Anterior cingulate cortex (tissue), 58 donors: Measurements from ENCODE around the gene GZF1.

Source experiments
- DNase-seq, 58 donors: peaks; one replicate each; lab custom pipeline; 2025; lab: John Stamatoyannopoulos, UW

Gene GZF1

GRCh38 chr20:23367770-23368169, 5.8 kb downstream of the GZF1 start:
- DNase-seq: no peak

- no peak for DNase-seq
Observed at GRCh38 chr20:23368316-23369071, 6.5 kb downstream of the GZF1 start.

DNA sequence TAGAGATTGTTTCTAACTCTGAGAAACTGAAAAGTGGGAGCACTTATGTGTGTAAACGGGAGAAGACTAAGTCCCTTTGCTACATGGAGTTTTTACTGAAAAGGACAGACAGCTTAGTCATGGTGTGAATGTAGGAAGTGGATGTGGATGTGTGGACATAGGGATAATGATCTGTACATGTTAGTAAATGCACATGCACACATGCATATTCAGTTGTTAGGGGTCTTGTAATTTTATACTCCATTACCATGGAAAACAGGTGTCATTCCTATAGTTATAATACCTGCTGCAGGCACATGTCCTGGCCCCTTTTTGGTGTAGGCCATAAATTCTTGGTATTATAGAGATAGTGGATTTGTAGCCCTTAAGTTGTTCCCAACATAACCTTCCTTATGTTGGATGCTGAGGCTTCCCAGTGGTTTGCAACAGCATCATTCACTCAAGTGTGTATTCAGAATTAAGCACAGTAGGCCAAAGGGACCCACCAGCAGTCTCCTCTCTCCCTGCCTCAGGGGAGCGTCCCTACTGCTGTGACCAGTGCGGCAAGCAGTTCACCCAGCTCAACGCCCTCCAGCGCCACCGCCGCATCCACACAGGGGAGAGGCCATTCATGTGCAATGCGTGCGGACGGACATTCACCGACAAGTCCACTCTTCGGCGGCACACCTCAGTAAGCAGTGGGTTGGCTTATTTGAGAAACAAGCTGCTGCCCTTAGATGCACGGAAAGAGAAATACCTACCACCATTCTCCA, 7.3 kb downstream of the GZF1 start:
- no peak for DNase-seq

- peak in 1 of 58 donors; percentile 11 for DNase-seq
Observed at GRCh38 chr20:23370274-23370673, 8.3 kb downstream of the GZF1 start.

DNA sequence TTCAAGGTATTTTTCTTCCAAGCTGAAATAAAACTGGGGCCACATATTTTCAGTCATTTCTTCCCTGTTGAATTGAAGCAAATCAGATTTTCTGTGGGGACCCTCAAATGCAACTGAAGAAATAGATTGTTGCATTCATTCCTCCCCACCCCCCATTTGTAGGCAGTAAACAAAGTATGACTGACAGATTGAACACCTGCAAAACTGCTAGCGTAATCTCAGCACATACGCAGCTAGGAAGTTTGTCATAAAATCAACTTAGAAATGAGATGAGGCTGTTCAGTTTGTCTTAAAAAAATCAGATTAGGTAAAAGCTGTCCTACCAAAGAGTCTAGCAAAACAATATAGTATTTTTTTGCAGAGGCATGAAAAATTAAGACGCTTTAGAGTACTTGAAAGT, 8.9 kb downstream of the GZF1 start:
- no peak for DNase-seq

DNA sequence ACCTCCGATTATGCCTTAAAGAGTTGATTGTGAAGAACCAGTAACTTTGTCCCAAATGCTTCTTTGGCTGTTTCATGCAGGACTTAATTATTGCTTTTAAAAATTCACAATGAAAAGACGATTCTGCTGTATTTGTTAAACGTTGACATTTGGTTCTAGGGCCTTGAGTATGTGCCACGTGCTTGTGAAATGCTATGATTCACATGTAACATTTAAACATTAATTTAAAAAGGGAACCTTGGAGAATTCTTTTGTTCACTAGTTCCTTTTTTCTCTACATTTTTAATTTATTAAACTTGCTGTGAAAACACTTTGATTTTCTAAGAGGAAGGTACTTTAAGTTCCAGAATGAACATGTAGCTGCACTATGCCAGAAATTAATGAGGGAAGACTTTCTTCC, 9.5 kb downstream of the GZF1 start:
- no peak for DNase-seq

DNA sequence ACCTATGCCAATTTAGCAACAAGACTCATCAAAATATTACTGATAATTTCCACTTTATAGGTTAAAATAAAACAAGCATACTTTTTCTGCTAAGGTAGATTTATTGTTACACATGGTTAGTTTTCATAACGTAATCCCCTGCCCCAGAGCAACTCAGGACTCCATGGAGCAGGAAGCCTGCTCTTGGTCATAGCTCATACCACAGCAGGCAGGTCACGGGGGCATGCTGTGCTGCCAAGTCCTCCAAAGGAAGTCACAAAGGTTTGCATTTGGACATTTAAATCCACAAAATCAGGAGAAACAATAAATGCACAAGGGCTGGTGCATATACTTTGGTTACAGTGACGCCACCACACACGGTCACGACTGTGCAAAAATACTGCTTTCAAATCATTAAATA, 12.5 kb downstream of the GZF1 start:
- DNase-seq: no peak

DNA sequence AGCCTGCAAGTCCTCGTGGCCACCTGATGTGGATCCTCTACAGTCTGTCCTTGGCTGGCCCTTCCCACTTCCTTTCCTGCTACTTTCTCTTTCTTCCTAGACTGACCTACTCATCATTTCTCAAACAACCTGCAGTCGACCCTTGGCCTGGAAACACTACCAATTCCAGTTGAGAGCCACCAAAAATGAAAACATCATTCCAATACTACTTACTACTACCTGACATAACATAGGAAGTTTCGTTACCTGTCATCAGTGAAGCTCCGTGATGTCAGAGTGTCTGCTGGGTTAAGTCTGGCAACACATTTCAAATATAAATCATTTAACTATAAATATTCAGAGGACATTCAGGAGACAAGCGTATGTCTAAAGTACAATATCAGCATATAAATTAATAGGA, 13.8 kb downstream of the GZF1 start:
- no peak for DNase-seq

DNA sequence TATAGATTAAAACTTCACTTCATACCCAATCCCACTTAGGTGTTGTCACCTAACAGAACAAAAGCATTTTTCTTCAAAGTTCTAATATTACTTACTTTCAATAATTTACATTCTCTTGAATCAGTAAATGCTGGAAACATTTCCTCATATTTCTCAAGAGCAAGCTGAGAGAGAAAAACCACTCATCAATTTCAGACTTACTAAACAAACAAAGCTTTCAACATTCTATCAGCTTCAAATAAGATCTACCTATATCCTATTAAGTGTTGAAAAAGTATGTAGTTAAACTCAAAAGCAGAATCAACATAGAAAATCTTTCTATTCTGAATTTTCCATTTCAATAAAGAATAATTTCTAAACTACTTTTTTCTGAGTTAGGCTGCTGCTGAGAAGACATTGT, 17.8 kb downstream of the GZF1 start:
- no peak for DNase-seq

DNA sequence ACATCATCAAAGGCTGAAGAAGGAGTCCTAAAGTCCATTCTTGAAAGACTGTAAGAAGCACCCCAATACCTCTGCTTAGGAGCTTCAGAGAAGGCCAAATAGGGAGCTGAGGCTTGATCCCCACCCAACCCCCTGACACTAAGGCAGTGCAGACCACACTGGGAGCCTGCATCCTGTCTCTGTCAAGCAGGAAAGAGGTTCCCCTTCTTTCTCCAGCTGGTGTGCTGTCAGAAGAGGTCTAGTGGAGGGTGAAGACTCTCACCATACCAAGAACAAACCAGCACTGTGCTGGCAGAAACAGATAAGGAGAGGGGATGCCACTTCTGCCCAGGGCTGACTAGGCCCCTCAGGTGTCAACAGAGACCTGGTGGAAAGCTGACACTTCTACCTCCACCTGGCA, 19.9 kb downstream of the GZF1 start:
- no peak for DNase-seq

DNA sequence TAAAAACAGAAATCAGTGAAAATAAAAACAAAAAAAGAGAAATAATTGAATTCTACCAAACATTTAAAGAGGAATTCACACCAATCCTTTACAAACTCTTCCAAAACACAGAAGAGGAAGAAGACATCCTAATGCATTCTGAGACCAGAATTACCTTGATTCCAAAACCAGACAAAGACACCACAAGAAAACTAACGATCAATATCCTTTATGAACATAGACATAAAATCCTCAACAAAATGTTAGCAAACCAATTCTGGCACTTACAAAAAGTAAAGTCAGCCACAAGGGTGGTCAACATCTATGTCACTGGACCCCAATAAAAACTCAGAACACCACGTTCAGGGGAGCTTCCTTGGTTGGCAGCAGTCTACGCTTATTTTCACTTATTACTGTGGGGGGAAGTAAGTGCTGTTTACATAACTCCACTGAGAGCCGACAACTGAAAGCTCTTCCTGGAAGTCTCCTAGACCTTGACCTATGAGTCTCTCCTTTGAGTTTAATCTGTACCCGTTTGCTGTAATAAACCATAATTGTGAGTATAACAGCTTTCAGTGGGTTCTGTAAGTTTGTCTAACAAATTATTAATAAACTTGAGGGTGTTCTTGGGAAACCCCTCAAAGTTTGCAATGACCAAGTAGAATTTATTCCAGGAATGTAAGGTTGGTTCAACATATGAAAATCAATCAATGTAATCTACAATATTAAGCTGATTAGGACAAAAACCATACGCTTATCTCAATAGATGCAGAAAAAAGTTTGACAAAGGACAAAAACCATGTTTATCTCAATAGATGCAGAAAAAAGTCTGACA, 24.5 kb downstream of the GZF1 start:
- no peak for DNase-seq

- DNase-seq: no peak
Observed at GRCh38 chr20:23387118-23387443, 25.1 kb downstream of the GZF1 start.

GRCh38 chr20:23390091-23390774, 28.3 kb downstream of the GZF1 start:
- no peak for DNase-seq

GRCh38 chr20:23391707-23392310, 29.8 kb downstream of the GZF1 start:
- no peak for DNase-seq

GRCh38 chr20:23393996-23394775, 32.2 kb downstream of the GZF1 start:
- DNase-seq: no peak

- DNase-seq: peak in 1 of 58 donors; percentile 18
Observed at GRCh38 chr20:23396950-23397627, 35.1 kb downstream of the GZF1 start.

- DNase-seq: no peak
Observed at GRCh38 chr20:23397961-23398360, 36.0 kb downstream of the GZF1 start.

DNA sequence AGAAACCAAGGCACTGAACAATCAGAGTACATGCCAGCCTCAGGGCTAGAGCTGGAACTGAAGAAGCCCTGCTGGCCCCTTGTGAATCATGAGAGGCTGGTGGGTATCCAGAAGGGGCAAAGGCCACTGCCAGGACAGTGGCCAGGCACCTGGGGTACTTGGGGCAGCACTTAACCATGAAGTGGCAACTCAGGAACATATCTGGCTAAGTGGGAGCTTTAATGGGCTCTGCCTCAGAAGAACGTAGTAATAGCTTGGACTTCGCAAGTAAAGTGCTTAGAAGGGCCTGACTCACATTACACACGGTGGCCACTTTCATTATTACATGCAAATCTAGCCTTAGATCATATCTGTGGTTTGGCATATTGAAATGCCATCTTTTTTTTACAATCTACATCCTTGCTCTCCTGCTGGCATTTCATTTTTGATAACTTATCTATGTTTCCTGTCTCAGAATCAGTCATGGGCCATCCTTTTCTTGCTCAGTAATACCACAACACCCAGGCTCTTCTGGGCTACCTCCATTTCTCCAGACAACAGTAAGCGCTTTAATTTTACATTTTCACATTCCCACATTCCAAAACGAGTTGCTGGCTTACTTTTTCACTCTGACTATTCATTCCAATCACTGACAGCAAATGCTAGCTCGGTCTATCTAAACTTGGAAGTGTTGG, 37.7 kb downstream of the GZF1 start:
- DNase-seq: no peak
